ENCODE measurements around the gene SPATA32.
A peak's percentile ranks its signal among the peaks of the same experiment; 100 is the strongest.

The SPATA32 gene, protein sequence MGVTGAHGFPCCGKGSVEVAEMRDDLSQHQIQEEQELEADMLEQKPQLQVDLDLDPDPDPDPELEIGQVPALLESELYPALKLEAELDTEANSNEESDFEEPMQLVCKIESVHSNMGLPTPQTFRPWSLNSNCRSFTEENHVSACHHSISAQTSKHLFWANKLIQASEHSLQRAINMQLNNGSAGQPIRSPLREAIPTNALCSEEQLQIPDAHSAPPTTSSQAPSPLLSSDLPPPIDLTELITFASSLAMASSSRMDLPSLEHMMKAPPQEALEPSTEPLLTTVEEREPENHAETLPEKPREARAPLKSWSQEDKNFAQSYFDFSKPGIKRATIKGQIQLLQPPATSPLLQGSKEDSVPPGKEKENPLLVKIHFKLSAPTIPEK

DNA sequence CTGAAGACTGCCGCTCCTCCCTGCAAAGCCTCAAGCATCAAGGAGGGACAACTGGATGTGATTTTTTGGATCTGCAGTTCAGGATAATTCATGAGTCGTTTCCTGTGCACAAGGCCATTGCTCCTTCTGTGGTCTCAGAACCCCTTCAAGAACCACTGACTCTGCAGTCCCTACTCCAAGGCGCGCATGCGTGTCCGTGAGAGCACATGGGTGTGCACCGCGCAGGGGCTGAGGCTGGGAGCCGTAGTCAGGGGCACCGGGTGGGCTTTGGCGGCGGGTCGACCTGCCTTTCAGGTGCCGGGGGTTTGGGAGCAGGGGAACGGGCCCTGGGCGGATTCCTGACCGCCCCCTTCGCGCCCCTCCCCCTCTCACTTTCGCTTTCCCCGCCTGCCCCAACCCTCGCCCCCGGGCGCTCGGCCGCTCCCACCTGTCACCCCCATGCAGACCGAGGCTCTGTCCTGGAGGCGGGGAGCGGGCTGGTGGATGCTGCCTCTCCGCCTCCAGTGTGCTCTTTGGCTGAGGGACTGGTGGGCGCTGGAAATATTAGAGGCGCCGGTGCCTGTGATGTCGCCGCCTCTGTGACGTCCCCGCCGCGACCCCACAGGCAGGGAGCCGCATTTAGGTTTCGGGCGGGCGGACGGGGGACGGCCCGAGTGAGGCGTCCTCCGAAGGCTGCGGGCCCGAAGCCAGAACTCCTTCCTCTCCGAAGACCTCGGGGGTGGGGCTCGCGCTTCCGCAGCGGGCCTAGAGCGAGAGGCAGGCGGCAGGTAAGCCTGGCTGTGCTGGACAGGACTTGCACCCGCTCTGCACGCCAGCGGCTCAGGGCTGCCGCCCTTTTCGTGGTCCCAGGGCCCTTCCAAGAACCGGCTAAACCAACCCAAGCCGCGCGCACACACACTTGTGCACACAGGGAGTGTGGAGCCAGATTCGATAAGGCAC lies at the start of gene SPATA32:
SPATA32 (minus strand) TSS at position 518 of the 939 bp plus-strand sequence; CDS start at position 440, 78 bp downstream.
- DNase-seq (ENCODE audit: low read depth in 2 of 2), result peak in 1 of 2 donors; percentile 31
- TF ChIP-seq, protein P1, sequence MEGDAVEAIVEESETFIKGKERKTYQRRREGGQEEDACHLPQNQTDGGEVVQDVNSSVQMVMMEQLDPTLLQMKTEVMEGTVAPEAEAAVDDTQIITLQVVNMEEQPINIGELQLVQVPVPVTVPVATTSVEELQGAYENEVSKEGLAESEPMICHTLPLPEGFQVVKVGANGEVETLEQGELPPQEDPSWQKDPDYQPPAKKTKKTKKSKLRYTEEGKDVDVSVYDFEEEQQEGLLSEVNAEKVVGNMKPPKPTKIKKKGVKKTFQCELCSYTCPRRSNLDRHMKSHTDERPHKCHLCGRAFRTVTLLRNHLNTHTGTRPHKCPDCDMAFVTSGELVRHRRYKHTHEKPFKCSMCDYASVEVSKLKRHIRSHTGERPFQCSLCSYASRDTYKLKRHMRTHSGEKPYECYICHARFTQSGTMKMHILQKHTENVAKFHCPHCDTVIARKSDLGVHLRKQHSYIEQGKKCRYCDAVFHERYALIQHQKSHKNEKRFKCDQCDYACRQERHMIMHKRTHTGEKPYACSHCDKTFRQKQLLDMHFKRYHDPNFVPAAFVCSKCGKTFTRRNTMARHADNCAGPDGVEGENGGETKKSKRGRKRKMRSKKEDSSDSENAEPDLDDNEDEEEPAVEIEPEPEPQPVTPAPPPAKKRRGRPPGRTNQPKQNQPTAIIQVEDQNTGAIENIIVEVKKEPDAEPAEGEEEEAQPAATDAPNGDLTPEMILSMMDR (IDR thresholded peaks at IDR 0.05; ENCODE audit: low read depth, low read length), result no peak
- H3K4me3 ChIP-seq (replicated peaks in 1 of 2; ENCODE audit: low read depth in 2 of 2, low read length in 2 of 2), result peak within 1 kb of the TSS; percentile 37 to 54

DNA sequence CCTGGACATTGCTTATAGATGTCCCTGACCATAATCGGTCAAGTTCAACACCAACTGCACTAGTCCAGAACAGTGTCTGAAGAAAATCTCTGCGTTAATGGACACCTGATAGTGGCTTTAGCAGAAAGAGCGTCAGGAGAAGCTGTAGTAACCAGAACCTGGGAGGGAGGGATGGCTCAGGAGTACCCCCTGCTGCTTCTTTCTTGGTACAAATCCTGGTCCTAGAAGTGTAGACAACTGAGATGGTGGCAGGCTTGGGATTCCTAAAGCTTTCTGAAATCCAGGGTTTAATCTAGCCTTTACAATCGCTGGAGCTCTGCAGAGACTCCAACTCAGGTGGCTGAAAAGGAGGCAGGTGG lies 49.5 kb upstream of the SPATA32 start:
- no peak overlapping the region for H3K4me3 ChIP-seq (replicated peaks in 1 of 2; ENCODE audit: low read depth in 2 of 2, low read length in 2 of 2)
- TF ChIP-seq, protein P1 (IDR thresholded peaks at IDR 0.05; ENCODE audit: low read depth, low read length), result peak; percentile 13
- no peak for DNase-seq (ENCODE audit: low read depth in 2 of 2)

GRCh38 chr17:45310380-45311324 lies 48.8 kb upstream of the SPATA32 start:
- TF ChIP-seq, protein P1 (IDR thresholded peaks at IDR 0.05; ENCODE audit: low read depth, low read length), result no peak
- H3K4me3 ChIP-seq (replicated peaks in 1 of 2; ENCODE audit: low read depth in 2 of 2, low read length in 2 of 2), result no peak overlapping the region
- DNase-seq (ENCODE audit: low read depth in 2 of 2), result peak in 1 of 2 donors; percentile 66

GRCh38 chr17:45309400-45309799 lies 47.5 kb upstream of the SPATA32 start:
- H3K4me3 ChIP-seq (replicated peaks in 1 of 2; ENCODE audit: low read depth in 2 of 2, low read length in 2 of 2), result no peak overlapping the region
- TF ChIP-seq, protein P1 (IDR thresholded peaks at IDR 0.05; ENCODE audit: low read depth, low read length), result no peak
- no peak for DNase-seq (ENCODE audit: low read depth in 2 of 2)

DNA sequence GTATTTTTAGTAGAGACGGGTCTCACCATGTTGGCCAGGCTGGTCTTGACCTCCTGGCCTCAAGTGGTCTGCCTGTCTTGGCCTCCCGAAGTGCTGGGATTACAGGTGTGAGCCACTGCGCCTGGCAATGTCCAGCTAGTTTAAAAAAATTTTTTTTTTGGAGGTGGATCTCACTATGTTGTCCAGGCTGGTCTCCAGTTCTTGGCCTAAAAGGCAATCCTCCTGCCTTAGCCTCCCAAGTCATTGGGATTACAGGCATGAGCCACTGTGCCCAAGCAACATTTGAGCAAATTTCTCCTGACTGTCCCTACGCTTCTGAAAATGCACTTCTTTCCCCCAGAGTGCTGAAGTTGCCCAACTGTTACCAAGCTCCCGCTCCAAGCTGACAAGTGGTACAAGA lies 46.9 kb upstream of the SPATA32 start:
- no peak overlapping the region for H3K4me3 ChIP-seq (replicated peaks in 1 of 2; ENCODE audit: low read depth in 2 of 2, low read length in 2 of 2)
- no peak for DNase-seq (ENCODE audit: low read depth in 2 of 2)
- TF ChIP-seq, protein P1 (IDR thresholded peaks at IDR 0.05; ENCODE audit: low read depth, low read length), result no peak

DNA sequence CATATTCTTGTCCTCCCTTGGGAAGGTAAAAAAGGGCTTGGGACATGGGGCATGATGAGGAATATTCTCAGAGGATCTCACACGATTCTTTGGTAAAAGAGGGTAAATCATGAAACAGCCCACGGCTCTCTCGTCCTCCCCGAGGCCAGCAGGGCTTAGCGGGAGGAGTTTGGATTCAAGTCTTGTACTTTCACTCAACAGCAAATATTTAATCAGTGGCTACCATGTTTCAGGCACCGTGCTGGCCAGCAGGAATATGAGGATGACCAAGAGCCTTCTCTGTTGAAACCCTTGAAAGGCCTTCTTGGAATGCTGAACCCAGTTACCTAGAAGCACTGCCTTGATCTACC lies 46.1 kb upstream of the SPATA32 start:
- no peak for DNase-seq (ENCODE audit: low read depth in 2 of 2)
- TF ChIP-seq, protein P1 (IDR thresholded peaks at IDR 0.05; ENCODE audit: low read depth, low read length), result no peak
- no peak overlapping the region for H3K4me3 ChIP-seq (replicated peaks in 1 of 2; ENCODE audit: low read depth in 2 of 2, low read length in 2 of 2)
